Neutrophil (primary cell): ENCODE measurements around the gene HEATR1.

Experiments used
- H3K27ac ChIP-seq: fragments of 200-600 bp; sonication (generic); 2 replicates; pipeline ENCODE4 v1.5.1; 2016; ENCODE audit warnings: mild to moderate bottlenecking, moderate library complexity
- H3K27me3 ChIP-seq: fragments of 200-600 bp; sonication (generic); 2 replicates; pipeline ENCODE4 v1.6.0; 2016; ENCODE audit warnings: mild to moderate bottlenecking
- H3K36me3 ChIP-seq: fragments of 200-600 bp; sonication (generic); 2 replicates; pipeline ENCODE4 v1.5.1; 2017
- H3K4me1 ChIP-seq, 2 experiments: fragments of 200-600 bp in 1 of 2; sonication (generic) in 1 of 2; 1 replicate in 1 of 2; 2 replicates in 1 of 2; pipeline versions ENCODE4 v1.5.1 to v1.6.1; 2013 to 2016; ENCODE audit warnings: low read depth in 1 of 2, low read length in 1 of 2, mild to moderate bottlenecking in 1 of 2, moderate library complexity in 1 of 2; ENCODE audit not compliant: control insufficient read depth in 1 of 2, insufficient read depth in 1 of 2
- H3K4me3 ChIP-seq, 2 experiments: fragments of 200-600 bp in 1 of 2; sonication (generic) in 1 of 2; 1 replicate in 1 of 2; 2 replicates in 1 of 2; pipeline ENCODE4 v1.5.1; 2013 to 2016; ENCODE audit warnings: low read depth in 1 of 2, low read length in 1 of 2, mild to moderate bottlenecking in 1 of 2, moderate library complexity in 1 of 2
- H3K9me3 ChIP-seq: fragments of 200-600 bp; sonication (generic); 2 replicates; pipeline ENCODE4 v1.5.1; 2016
- CTCF ChIP-seq: fragments of 200-600 bp; sonication (generic); IDR thresholded peaks from 2 replicates; pipeline ENCODE4 v1.5.1; 2016; ENCODE audit warnings: antibody characterized with exemption

The HEATR1 gene

GRCh38 chr1:236535190-236535589 is 69.1 kb downstream of the HEATR1 start:
- H3K27me3 ChIP-seq, result no peaks in the 10 kb centered on the region
- peaks cover 48% of the 10 kb centered on the region for H3K36me3 ChIP-seq
- H3K4me3 ChIP-seq, result no peak overlapping the region
- TF ChIP-seq CTCF, result no peak
- H3K27ac ChIP-seq, result no peak overlapping the region
- H3K4me1 ChIP-seq, result peaks cover 5 to 7% of the 10 kb centered on the region in 2 experiments
- no peaks in the 10 kb centered on the region for H3K9me3 ChIP-seq

- H3K4me1 ChIP-seq, result peaks cover 5 to 7% of the 10 kb centered on the region in 2 experiments
- no peak overlapping the region for H3K4me3 ChIP-seq
- no peaks in the 10 kb centered on the region for H3K27me3 ChIP-seq
- no peaks in the 10 kb centered on the region for H3K9me3 ChIP-seq
- H3K27ac ChIP-seq, result no peak overlapping the region
- TF ChIP-seq CTCF, result no peak
- peaks cover 38% of the 10 kb centered on the region for H3K36me3 ChIP-seq
Observed at GRCh38 chr1:236534151-236534651, 70.1 kb downstream of the HEATR1 start.

GRCh38 chr1:236532850-236533249 is 71.5 kb downstream of the HEATR1 start:
- H3K9me3 ChIP-seq, result no peaks in the 10 kb centered on the region
- H3K4me1 ChIP-seq, result peaks cover 5 to 7% of the 10 kb centered on the region in 2 experiments
- no peak overlapping the region for H3K27ac ChIP-seq
- TF ChIP-seq CTCF, result no peak
- H3K4me3 ChIP-seq, result no peak overlapping the region
- H3K27me3 ChIP-seq, result no peaks in the 10 kb centered on the region
- peaks cover 33% of the 10 kb centered on the region for H3K36me3 ChIP-seq

GRCh38 chr1:236530959-236531358 is 73.4 kb downstream of the HEATR1 start:
- Histone ChIP-seq H3K9me3 (no peaks in the 10 kb centered on the region), H3K4me3 (no peak overlapping the region), H3K4me1 (no peaks in the 10 kb centered on the region), H3K27me3 (no peaks in the 10 kb centered on the region), H3K27ac (no peak overlapping the region), H3K36me3 (peaks cover 39% of the 10 kb centered on the region)
- TF ChIP-seq CTCF, result no peak

- Histone ChIP-seq H3K4me3 (no peak overlapping the region), H3K9me3 (no peaks in the 10 kb centered on the region), H3K27me3 (no peaks in the 10 kb centered on the region), H3K36me3 (peaks cover 33% of the 10 kb centered on the region), H3K27ac (no peak overlapping the region), H3K4me1 (peaks cover 0 to under 1% of the 10 kb centered on the region in 2 experiments)
- no peak for TF ChIP-seq CTCF
Observed at GRCh38 chr1:236530286-236530685, 74.0 kb downstream of the HEATR1 start.

- no peaks in the 10 kb centered on the region for H3K27me3 ChIP-seq
- TF ChIP-seq CTCF, result no peak
Observed at GRCh38 chr1:236526079-236526478, 78.2 kb downstream of the HEATR1 start.

More at GRCh38 chr1:236526079-236526478, 78.2 kb downstream of the HEATR1 start:
- no peaks in the 10 kb centered on the region for H3K9me3 ChIP-seq
- no peak overlapping the region for H3K4me3 ChIP-seq
- peaks cover 11 to 12% of the 10 kb centered on the region in 2 experiments for H3K4me1 ChIP-seq
- no peak overlapping the region for H3K27ac ChIP-seq
- peaks cover 18% of the 10 kb centered on the region for H3K36me3 ChIP-seq
